HG02884 (cell line): Measurements from ENCODE around the gene SYNE1.
"Not testable (repeated sequence)": the region's sequence is repeated elsewhere in the genome, so short reads cannot be mapped to it uniquely, and the experiment has no call there.

Source experiments
- ATAC-seq: cut with Tn5 transposase; IDR thresholded peaks from one replicate; pipeline ENCODE4 v1.9.1; 2021; ENCODE audit warnings: mild to moderate bottlenecking, moderate library complexity; ENCODE audit not compliant: unreplicated experiment

The SYNE1 gene

DNA sequence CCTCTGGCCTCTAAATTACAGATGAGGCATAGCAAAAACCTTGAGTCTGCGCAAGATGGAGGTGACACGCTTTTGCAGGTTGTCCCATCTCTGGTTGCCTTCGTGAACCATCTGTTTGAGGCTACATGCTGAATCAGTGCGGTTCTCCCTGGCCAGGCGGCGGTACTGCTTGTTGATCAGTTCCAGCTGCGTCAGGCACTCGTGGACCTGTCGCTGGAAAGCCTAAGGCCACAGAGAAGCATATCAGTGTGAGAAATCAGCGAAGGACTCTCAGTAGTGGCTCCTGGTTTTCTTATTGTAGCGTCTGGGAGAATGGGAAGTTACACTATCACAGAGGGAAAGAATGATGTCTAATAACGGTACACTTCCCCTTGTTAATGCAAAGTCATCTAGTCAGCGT lies 485.2 kb downstream of the SYNE1 start:
- no peak for ATAC-seq

DNA sequence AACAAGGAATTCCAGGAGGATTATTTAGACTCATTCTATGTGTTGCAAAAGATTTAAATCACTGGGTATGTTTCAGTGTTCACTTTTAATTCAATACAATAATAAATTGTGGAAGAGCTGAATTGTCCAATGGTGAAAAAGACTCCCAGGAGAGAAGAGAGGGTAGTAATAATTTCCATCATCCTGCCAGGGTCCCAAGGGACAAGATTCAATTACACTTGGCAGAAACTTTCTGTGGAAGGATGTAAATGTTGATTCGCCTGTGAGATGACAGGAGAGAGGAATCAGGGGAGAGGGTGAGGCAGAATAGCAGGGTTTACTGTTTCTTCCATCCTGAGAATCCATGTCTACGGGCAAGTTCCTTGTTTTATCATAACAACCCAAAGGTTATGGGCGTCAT lies 487.0 kb downstream of the SYNE1 start:
- no peak for ATAC-seq

DNA sequence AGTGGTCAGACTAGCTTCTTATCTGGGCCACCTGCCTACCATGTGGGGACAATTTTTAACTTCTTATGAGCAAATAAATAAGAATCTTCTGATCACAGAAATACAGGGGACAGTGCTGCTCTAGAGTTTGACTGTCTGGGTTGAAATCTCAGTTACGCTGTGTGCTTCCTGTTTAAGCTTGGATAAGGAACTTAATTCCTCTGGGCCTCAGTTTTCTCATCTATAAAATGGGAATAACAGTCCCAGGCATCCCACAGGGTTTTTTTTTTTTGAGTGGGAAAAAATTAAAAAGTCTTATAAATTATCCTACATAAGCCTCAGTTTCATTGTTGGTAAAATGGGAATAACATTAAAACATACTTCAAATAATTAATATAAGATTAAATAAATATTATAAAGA lies 488.8 kb downstream of the SYNE1 start:
- ATAC-seq, result no peak

DNA sequence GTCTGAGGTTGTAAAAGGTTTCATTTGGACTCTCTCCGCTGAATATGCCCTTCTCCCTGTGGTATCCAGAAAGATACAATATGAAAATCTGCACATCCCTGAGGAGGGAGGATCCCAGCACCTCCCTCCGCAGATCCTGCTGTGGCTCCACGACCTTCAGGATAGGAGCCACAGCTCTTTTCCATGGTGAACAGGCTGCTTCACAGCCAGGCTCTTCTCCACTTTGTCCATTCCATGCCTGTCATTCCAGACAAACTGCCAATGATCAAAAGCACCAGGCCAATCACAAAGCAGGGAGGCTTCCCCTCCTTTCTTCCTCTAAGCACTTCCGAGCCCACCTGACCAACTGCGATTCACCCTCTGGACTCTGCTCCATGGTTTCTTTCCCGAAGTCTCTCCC lies 489.9 kb downstream of the SYNE1 start:
- no peak for ATAC-seq

DNA sequence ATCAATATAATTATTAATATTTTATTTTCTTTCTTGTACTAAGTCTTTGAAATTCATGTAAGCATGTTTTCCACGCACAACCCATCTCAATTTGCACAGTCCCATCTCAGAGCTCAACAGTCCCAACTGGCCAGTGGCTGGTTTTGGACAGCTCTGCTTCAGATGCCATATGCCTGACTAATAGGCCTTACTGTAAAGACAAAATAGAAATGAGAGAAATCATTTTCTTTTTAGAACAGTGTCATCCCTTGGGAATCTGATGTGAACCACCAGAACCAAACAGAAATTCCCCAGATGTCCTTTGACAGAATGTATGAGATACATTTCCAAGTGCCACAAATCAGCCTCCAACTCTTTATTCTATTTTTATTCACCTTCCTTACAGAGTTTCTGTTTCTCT lies 490.8 kb downstream of the SYNE1 start:
- ATAC-seq, result no peak

DNA sequence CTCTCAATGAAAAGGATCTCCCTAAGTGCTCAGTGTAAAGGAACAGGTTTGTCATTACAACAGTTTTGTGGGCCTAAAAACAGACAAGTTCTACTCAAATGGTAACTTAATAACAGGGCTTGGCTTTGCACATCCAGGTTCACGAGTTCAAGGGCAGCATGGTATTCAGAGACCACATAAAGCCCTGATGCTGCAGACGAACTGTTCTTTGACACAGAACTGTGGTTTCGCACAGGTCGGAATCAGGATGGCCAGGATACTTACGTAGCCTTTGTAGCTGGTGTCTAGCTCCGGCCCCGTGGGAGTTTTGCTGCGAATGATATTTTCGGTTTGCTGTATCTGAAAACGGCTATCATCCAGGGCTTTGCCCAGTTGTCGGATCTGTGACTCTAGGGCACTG lies 493.8 kb downstream of the SYNE1 start:
- no peak for ATAC-seq

DNA sequence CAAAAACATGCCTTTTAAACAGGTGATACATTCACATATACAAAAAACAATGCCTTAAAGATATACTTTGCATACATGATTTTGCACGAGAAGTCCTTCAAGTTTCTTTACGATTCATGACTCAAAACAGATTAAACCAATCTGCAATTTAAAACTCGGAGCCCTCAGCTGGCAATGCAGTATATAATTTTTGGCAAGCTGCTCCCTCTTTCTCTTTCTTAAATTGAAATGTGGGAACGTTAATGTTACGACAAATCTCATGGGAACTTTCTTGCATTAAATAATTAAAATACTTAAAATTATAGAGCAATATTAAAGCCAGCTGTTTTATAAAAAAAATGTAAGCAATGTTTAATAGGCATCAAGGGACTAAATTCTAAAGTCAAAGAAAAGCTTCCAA lies 495.1 kb downstream of the SYNE1 start:
- no peak for ATAC-seq

DNA sequence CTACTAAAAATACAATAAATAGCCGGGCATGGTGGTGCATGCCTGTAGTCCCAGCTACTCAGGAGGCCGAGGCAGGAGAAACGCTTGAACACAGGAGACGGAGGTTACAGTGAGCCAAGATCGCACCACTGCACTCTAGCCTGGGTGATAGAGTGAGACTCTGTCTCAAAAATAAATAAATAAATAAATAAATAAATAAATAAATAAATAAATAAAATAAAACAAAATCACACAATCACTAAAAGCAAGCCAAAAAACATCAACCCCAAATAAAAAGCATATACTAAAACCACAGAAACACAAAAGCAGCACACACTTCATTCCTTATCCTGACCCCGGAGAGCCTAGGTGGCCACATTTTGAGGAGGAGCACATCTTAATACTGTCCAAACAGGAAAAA lies 498.8 kb downstream of the SYNE1 start:
- not testable (repeated sequence) for ATAC-seq

DNA sequence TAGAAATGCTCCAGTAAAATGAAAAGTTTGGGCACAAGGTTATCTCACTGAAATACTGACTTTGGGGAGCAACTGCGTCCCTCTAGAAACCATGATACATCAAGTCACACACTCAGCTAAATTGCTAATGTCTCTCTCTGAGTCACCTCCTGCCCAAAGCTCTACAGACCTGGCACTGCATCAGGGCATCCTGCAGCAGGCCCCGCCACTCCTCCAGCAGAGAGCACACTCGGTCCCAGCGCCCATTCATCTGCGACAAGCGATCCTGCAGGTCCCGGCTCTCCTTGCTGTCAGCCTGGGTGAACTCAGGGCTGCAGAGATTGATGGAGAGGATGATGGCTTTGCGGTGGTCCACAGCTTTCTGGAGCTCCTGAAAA lies 500.7 kb downstream of the SYNE1 start:
- no peak for ATAC-seq

DNA sequence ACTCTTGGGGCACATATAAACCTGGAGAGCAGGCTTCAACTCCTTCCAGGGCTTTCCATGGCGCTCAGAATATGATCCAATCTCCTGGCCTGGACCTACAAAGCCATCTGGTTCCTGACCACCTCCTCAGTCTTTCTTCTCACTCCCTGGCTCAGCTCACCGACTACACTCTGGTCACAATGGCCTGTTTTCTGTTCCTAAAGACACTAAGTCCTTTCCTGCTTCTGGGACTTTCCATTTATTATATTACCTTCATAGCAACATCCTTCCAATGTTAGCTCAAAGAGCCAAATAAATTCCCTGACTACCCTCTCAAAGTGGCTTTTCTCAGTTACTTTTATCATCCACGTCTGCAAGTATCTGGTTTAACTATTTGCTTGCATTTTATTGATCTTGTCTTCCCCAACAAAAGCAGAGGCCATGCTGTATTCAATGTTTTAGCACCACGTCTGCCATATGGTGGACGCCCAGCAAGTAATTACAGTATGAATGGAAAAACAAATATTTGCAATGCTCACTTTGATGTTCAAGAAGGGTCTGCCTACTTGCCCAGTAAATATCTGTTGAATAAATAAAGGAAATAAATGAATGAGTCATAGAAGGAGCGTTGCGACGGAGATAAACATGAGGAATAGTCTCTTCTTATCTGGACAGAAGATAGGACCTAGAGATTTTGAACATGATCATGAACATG lies 501.3 kb downstream of the SYNE1 start:
- ATAC-seq, result no peak

DNA sequence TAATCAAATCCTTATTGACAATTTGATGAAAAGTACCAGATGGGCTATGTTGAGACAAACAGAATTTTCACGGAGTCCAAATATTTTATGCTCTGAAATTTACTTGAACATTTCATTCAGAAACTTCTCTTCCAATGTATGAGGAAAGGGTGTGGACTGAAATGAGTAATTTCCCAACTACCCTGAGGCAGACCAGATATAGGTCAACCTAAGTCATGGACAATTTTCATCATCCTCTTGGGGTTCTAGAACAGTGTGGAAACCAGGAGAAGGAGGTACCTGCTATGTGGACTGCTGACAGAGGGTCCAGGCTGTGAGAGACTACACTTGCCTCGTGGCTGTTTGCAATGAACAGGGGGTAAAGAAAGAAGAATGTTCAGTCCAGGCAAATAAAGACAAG lies 506.7 kb downstream of the SYNE1 start:
- no peak for ATAC-seq

DNA sequence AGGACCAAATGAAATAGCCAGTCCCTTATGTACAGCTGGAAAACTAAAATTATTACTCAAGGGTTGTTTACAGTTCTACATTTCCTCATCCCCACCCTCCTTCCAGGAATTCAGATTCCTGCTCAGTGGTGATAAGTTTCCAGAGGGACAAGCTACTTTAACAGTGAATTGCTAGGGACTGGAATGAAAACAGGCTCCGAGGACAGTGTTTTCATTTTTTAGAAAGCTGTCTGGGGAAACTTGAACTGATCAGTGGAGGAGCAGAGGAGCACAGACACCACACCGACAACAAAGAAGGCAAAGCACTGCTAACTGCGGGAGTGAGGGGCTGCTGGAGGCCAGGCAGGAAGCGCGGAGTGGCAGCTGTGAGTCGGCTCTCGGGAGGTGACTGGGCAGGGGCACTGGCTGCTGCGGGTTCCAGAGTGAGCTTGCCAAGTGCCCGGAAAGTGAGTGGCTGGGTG lies 507.4 kb downstream of the SYNE1 start:
- ATAC-seq, result no peak

DNA sequence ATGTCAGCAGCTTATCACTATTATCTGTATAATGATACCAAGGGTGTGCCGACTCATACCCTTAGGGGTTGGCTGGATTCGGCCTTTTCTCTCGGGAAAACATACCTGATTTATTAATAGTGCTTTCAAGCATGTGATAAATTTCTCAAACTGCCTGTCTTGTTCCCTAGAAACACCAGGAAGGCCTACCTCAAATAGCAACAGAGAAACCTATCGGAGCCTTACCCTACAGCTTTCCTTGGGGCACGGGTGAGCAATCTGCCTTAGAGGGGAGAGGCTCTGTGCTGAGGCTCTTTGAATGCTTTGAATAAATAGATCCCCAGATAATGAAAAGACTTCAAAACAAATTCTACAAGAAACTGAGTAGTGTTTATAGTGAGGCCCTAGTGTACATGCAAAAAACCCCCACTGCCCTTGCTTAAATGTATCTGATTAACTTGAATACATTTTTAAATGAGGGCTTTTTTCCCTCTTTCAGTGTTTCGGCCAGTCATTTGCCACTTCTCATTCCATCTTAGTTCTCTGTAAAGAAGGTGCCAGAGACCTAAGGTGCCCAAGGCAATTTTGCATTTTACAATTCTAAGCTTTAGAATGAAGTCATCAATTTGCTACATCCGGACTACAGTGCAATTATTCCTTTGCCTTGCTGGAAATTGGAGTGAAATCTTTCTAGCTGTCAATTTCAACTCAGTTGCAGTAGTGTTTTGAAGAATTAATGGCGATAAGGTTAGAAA lies 509.6 kb downstream of the SYNE1 start:
- ATAC-seq, result no peak

DNA sequence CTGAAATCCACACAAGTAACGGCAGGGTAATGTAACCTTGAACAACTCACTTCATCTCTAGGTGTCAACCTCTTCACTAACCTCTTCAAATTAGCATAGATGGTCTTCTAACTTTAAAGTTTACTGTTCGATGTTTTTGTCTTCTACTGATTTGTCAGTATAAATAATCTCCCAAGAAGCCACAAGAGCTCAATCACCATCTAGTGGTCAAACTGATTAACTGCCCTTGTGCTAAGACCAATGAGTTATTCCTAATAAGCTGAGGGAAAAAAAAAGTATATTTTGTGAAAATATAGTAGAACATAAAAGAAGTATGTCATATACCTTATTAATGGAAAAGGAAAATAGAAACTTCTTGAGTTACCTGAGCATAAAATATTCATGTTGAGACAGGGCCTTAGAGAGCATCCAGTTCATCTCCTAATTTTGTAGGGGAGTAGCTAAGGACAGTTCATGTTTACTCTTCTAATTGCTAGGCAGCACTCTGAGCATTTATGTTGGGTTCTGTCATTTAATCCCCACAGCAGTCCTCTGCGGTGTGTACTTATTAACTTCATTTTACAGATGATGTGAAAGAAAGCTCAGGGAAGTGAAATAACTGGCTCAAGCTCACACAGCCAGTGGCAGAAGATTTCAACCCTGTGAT lies 512.6 kb downstream of the SYNE1 start:
- ATAC-seq, result no peak

DNA sequence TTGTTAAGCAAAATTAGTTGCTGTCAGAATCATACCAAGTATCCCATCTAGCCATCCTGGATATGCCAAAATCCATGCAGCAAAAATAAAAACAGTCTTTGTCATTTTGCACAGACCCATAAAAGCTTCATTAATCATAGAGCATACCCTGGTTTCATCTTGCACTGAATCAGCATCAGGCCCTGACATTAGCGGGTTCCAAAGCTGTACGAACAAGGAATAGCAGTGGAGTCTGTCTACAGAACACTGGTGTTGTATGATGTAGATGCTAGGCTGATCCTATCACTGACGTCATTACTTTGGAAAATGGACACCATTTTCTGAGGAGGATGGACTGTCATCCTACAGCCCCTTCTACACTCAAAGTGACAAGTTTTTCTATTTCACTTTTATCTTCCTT lies 514.1 kb downstream of the SYNE1 start:
- no peak for ATAC-seq

DNA sequence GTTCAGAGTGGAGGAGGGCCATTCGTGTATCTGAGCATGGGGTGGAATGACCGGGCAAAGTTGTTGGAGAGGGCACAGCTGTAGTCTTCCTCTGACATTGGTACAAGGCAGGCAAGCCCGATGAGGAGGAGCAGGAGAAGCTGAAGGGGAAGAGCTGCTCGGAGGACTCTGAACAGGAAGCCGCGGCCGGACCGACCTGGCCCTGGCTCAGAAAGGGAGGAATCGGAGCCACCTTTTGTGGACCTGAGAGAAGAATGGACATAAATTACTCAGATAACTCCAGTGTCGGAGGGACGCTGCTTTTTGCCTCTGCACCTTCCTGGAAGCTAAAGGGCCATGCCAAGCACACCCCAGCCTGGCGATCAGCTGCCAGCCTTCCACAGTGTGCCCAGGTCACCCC lies 514.7 kb downstream of the SYNE1 start:
- ATAC-seq, result no peak

DNA sequence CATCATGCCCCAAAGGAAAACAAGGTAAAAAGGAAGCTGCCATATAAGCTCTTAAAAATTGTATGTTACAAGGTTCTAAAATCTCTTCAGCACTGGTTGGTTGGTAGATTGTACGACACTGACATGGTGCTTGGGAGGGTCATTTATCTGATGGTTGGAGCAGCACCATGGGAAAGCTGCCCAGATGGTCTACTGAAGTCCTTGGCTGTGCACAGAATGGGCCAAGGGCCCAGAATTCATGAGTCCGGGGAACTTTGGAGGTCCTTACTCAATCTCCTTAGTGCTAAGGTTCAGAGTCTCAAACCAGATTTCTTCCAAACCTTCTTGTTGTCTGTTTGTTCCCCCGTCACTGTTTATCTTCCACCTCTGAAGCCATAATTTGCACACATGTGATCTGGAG lies 515.3 kb downstream of the SYNE1 start:
- no peak for ATAC-seq

DNA sequence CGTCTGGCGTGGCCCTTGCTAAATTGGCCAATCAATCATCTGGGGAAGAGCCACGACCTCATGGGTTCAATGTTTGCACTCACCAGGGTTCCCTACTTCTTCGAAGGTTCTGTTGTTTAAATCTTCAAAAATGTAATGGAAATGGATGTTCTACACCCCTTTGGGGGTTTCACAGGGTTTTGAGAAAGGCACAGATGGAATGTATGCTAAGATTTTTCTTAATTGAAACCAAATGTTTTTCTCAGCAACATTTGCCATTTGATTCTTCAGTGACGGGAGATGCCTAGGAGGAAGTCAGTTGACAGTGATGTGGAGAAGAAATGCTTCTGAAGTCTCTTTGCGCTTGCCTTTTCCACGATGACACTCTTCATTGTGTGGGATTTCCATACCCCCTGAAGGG lies 517.3 kb downstream of the SYNE1 start:
- no peak for ATAC-seq

DNA sequence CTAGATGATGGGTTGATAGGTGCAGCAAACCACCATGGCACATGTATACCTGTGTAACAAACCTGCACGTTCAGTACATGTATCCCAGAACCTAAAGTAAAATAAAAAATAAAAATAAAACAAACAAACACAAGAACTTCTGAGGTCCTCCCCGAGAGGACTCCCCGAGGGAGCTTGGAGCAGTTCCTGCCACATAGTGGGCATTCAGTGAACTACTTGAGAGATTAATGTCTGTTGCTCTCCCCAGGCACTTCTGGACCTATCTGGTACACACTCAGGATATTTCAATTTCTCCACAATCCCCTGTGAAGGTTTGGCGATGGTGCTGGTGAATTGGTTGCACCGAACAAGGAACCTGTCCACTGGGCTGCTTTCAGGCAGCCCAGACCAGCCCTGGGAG lies 518.5 kb downstream of the SYNE1 start:
- ATAC-seq, result no peak

DNA sequence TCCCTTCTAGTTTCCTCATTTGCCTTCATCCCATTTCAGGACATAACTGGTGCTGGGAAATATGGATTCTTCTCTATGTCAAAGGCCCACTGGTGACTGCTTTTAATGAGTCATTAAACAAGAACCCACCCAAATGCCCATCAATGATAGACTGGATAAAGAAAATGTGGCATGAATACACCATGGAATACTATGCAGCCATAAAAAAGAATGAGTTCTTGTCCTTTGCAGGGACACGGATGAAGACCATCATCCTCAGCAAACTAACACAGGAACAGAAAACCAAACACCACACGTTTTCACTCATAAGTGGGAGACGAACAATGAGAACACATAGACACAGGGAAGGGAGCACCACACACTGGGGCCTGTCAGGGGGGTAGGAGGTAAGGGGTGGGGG lies 518.9 kb downstream of the SYNE1 start:
- no peak for ATAC-seq

DNA sequence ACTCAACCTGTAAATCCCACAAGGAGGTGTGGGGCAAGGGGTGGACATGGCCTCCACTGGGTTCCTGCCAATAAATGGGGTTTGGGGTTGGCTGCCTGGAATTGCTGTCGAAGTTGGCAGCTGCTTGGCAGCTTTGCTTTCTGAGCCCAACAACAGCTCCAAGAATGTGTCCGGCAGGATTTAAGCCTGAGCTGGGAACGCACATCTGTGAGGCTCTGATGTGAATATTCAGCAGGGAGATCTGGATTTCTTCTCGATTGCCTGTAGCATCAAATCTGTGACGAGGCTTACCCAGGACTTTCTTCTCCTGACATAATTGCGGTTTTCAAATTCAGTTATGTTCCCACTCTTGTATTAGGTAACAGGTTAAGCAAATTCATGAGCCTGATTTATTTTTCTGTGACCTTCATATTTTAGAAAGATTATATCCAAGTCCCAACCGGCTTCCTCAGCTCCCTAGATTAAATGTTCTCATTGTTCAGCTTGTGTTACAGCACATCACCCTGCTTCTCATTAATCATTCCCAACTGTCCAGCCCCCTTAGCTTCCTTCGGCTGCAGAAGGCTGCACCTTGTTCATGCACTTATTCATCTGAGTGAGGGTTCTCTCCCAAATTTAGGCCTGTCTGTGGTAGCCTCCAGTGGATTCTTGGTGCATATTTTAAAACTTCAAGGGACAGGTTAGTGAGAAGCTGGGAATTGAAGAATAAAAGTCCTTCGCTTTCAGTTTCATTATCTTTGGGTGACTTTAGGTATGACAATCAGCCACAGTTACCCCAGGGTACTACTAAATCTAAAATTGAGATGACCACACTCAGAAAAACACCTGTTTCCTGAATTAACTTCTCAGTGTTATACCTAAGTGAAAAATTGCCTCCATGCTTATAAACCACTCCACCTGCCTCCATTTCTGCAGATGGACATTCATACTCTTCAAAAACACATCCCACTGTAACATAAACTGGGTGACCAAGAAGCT lies 519.7 kb downstream of the SYNE1 start:
- peak; percentile 71 for ATAC-seq
